T-helper 2 cell (primary cell): ENCODE measurements around the gene EIF2AK3.
"Not testable (repeated sequence)": the region's sequence is repeated elsewhere in the genome, so short reads cannot be mapped to it uniquely, and the experiment has no call there.

Experiments used
- DNase-seq, 5 experiments: peaks; one replicate each; pipeline versions ENCODE4 v3.0.0 to v3.0.0-alpha.2; 2012 to 2022
- total RNA-seq, 2 donors: gene quantifications; one replicate each; lab custom pipeline; 2026; lab: John Stamatoyannopoulos, UW

Gene EIF2AK3
- total RNA-seq: 79.1 to 135 reads per million in 2 donors

DNA sequence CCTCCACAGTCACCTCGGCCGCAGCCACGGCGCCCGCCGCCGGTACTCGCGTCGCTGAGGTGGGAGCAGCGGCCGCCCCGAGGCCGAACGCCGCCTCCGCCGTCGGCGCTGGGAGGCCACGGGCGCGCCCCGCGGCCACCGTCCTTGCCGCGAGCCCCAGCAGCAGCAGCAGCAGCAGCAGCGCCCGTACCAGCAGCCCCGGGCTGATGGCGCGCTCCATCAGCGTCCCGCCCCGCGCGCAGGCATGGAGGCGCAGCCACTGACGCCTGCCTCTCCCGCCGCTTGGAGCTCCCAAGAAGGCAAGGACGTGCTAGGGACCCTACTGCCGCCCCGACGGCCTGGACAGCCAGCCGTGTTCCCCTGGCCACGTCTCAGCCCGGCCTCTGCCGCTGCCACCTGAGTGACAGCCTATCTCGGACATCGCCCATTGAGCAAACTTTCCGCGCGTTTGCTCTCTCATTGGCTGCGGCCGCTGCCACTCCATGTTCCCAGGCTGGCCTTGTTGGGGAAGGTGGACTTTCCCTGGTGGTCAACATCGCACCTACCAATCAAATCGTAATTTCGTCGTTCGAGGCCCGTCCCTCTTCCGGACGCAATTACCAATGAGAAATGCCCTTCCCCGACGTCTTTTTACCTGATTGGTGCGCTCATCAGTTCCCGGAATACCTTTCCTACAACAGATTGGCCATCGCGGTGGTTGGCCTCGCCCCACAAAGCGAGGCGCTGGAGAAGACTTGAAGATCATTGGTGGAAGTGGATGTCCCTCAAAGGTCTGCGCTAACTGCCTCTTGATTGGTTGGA is at the start of gene EIF2AK3:
Gene EIF2AK3, minus strand, starts transcription at position 410 of the 801 bp plus-strand sequence. Its CDS starts 190 bp downstream, at position 220.
- peak; percentile 81 to 100 (median 92) for DNase-seq

DNA sequence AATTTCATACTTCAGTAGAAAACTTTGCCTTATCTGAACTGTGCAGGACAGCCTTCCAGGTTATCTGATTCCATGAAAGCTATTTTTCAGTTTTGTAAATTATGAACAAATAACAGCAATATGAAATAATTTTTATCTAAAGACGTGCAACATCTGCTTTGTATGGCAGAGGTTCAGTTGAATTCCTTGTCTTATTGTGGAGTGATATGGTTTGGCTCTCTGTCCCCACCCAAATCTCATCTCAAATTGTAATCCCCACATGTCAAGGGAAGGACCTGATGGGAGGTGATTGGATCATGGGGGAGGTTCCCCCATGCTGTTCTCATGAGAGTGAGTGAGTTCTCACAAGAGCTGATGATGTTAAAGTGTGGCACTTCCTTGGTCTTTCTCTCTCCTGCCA is 46.1 kb upstream of the EIF2AK3 start:
- DNase-seq: no peak

DNA sequence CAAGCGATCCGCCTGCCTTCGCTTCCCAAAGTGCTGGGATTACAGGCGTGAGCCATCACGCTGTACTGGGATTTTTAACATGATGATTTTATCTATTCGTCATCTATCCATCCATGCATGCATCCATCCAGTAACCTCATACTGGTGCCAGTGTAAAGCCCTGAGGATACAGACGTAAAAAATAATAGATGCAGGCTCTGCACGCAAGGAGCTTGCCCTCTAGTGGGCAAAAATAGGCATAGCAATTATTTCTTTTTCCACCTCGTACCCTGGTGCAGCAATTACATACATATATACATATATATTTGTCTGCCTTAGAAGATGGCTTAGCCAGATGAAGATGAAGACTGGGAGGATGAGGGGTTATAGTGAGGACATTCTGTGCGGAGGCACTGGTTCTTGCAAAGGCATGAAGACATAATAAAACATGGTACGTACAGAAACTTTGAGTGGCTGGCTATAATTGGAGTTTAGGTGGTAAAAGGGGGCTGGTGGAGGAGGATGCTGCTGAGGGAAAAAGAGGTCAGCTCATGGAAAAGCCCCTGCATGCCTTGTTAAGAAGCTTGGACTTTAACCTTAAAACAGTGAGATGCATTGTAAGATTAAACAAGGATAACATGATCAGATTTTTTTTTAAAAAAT is 44.6 kb upstream of the EIF2AK3 start:
- DNase-seq: peak in 2 of 5 experiments; percentile 20 to 57

DNA sequence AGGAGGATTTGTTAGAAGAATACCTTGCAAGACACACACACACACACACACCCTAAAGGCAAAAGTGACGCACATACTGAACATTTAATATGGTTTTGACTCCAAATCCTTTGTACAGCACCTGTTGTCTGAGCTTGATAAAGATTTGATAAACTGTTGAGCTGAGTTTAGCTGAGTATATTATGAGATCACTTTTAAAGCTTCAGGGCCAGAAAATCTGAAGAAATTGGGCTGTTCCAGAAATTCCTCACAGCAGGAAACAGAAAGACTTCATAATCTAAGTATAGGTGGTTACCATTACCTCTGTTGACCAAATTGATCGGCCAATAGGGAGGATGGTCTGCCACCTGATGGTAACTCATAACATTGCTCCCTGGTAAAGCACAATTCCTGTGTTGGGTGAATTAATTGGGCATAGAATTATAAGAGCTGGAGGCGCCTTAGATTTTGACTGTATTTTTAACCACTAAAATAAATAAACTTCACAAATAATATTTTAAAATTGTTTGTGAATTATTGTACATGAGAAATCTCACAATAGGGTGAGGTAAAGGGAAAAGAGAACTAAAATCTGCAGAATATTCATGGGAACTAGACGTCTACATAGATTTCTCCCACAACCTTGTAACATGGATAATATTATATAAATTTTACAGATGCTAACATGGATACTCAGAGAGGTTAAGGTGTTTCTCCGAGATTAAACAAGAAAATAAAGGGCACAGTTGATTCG is 42.4 kb upstream of the EIF2AK3 start:
- peak in 1 of 5 experiments; percentile 44 for DNase-seq

DNA sequence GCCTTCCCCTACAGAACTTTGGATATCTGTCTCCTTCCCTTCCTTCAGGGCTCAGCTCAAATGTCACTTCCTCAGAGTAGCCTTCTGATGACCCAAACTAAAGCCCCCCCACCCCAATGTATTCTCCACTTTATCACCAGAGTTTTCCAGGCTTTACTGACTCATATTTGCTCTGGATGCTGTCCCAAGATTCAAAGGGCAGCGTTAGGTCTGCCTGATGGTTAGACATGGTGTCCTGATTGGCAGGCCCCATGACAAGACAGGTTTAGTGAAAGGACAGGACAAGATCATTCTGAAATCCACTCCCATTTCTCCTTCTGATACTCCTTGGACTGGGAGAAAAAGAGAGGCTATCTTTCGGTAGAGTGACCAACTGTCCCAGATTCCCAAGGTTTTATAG is 41.6 kb upstream of the EIF2AK3 start:
- DNase-seq: no peak

DNA sequence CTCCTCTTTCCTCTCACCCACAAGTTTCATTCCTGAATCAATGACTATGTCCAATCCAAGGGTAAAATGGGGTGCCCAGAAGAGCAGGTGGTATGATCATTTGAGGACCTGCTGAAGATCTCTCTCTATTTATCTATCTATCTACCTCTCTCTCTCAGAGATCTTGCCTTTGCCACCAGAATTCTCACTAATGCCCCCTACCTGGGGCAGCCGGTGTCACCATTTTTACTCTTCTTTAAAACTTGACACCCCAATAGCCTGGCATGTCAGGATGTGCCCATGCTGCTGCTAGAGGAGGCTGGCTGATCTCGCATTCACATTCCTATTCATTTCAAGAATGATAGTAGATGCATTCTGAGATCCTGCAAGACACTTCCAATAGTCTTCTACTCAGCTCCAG is 40.0 kb upstream of the EIF2AK3 start:
- no peak for DNase-seq

DNA sequence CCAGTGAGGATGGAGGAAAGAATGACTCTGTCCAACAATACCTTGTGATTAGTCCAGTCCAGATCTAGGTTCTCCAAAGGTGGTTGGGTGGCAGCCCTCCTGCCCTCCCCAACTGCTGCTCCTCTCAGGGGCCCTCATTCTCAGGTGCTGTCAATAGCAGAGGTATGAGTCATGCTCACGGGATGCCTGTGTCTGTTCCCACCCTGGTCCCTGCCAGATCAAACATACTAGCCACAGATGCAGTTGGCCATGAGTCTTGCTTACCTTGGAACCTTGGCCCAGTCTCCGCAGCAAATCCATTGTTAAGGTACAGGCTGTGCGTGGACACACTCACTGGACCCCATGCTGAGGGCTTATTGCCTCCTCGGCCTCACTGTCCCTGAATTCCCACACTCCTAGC is 39.3 kb upstream of the EIF2AK3 start:
- DNase-seq: no peak

DNA sequence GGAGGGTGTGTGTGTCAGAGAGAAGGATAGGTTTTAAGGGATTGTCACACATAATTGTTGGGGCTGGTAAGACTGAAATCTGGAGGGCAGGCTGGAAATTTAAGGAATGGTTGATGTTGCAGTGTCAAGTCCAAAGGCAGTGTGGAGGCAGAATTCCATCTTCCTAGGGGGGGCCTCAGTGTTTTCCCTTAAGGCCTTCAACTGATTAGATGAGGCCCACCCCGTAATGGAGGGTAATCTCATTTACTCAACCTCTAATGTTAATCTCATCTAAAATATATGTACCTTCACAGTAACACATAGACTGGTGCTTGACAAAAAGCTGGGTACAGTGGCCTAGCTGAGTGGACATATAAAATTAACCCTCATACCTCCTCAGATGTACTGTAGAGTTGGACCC is 33.4 kb upstream of the EIF2AK3 start:
- no peak for DNase-seq

DNA sequence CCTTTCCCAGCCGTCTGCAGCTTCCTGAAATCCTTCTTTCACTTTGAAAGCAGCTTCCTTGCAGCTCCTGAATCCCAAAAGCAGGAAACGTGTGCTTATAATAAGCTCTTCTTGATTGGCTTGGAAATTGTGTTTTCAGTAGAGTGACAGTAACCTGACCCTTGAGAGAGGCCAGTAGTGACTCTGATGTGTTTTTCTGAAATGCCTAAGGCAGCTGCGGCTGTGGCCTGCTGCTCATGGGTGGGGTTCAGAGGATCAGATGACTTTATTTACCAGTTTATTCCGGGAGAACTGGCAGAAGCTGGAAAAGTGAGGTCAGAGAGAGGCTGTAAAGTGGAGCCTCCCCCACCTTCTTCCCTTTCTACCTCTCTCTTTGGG is 32.3 kb upstream of the EIF2AK3 start:
- DNase-seq: no peak

DNA sequence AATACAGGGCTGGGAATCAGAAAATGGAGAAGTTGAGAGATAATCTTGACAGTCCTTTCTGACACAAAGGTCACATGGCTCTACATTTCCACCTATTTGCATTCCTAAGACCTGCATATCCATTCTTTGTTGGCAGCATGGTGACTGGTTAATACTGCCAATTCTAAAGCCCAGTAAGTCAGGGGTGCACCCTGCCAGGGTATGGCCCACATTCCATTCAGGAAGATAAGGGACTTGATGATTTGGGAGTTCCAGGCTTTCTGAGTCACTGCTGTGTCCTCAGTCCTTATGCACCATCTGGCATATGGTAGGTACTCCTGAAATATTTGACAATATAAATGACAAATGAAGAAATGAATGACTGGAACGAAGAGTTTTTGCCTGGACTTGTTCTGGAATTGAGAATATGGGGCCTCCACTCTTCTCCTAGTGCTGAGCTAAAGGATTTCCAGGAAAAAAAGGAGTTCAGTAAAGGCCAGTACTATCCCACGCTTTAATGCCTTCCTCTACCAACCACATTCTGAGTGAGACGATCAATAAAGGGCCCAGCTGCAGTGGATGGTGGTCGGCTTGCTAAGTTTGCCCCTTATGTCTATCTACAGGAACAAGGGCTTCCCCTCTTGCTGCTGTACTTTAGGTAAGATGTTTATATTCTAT is 31.7 kb upstream of the EIF2AK3 start:
- DNase-seq: no peak

DNA sequence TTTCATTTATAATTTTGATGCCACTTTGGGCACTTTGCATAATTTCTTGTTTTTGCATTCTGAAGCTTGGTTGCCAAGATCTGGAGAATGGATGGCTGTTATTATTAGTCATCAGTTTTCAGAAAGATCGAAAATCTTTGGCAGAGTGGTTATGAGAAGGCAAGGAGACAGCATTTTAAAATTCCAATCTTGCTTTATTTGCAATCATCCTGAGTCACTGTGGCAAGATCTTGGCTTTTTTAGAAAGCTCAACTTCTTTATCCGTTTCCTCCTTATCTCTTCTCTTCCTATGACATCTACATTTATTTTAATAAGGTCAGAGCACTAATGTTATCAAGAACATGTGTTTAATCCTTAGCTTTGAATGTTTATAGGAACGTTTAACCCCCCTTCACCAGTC is 31.1 kb upstream of the EIF2AK3 start:
- DNase-seq: no peak

DNA sequence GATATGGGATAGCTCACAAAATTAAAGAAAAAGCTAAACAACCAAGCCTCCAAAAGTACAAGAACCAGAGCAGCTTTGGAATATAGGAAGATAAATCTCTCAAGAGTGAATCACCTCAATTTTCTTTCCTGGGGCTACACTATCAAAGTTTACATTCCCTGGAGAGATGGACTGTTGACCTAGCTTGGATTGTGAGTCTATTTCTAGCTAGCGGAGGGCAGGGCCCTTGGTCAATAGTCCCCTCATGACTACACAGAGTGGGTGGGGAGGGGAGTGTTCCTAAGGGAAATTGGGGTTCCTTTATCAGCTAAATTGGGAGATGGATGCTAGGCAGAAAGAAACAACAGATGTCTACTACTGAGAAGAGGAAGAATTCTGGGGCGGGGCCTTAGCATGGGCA is 29.9 kb upstream of the EIF2AK3 start:
- DNase-seq: no peak

DNA sequence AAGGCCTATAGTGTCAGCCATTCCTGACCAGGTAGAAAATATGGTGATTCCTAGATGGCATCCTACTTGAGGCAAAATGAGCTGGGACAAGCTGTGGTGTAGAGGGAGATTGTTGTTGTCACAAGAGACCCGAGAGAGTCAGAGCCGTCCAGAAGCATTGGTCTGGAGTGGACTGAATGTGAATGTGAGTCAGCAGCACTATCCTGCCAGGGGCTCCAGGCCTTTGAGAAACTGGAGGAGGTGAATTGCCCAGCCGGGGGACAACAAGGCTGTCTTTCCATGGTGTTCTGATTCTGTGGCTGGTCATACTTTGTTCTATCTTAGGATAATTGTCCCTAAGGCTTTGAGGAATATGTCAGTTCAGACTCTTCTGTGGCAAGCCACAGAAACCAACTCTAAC is 29.4 kb upstream of the EIF2AK3 start:
- DNase-seq: no peak

DNA sequence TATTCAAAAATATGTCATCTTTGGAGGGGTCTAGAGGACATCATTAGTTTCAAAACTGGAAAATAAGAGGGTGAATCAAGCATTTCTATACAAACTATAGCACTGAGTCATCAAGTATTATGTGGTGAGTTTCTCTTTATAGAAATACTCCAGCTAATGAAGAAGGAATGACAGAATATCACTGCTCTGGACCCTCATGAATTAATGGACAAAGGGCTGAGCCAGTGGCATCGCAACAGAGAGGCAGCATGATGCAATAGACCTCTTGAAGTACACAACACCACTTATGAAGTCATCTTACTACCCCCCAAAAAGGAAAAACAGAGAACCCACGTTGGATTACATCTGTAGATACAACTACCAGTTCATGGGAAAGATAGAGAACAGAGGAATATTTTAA is 27.4 kb upstream of the EIF2AK3 start:
- DNase-seq: no peak

DNA sequence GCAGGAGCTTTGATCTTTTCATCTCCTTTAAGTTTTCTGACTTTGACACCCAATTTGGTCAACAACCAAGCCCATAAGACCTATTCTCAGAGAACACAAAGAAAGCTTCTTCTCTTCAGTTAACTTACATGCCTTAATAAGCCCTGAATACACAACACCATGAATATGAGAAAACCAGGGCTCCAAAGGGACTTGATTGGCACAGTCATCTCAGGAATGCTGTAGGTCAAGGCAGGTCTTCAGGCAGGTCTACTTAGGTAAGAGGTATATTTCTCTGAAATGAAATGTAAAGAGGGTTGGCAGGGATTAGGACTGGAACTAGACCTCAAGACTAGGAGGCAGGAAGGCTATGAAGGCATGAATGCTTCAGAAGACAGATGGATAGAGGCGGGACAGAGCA is 24.4 kb upstream of the EIF2AK3 start:
- DNase-seq: no peak

DNA sequence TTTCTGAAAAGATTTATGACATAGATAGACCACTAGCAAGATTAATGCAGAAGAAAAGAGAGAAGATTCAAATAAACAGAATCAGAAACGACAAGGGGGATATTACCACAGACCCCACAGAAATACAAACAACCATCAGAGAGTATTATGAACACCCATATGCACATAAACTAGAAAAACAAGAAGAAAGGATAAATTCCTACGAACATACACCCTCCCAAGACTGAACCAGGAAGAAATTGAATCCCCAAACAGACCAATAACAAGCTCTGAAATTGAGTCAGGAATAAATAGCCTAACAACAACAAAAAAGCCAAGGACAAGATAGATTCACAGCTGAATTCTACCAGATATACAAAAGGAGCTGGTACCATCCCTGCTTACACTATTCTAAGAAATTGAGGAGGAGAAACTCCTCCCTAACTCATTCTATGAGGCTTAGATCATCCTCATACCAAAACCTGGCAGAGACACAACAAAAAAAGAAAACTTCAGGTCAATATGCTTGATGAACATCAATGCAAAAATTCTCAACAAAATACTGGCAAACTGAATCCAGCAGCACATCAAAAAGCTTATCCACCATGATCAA is 18.1 kb upstream of the EIF2AK3 start:
- DNase-seq: not testable (repeated sequence)

DNA sequence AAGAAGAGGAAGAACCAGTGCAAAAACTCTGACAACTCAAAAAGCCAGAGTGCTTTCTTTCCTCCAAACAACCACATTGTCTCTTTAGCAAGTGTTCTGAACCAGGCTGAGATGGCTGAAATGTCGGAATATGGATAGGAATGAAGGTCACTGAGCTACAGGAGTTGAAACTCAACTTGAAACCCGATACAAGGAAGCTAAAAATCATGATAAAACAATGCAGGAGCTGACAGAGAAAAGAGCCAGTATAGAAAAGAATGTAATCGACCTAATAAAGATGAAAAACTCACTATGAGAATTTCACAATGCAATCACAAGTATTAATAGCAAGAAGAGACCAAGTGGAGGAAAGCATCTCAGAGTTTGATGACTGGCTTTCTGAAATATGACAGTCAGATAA is 15.0 kb upstream of the EIF2AK3 start:
- DNase-seq: no peak

DNA sequence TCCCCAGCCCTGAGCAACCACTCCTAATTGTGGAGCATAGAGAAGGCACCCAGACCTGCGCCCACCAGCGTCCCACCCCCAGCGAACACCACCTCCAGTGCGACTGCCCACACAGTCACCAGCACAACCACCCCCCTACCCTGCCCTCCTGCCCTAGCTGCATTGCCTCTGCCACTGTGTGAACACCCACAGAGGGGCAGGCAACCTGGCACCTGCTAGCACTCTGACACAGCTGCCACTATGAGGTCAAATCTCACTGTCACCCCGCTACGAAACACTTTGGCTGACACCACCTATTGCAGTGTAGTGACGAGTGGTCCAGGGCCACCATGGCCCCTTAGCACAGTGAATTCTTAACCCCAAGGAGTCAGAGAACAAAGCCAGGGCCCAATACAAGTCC is 14.1 kb upstream of the EIF2AK3 start:
- DNase-seq: no peak

DNA sequence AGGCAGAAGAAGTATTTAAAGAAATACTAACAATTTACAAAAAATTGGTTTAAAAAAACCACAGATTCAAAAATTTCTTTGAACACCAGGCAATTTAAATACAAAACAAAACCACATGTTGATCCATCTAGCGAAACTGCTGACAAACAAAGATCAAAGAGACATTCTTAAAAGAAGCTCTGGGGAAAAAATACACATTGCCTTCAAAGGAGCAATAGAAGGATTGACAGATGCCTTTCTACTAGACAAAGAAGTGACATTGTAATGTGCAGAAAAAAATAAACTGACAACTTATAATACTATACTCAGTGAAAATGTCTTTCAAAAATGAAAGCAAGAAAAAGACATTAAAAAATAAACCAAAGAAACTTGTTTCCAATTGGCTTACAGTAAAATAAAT is 12.6 kb upstream of the EIF2AK3 start:
- peak in 1 of 5 experiments; percentile 63 for DNase-seq

DNA sequence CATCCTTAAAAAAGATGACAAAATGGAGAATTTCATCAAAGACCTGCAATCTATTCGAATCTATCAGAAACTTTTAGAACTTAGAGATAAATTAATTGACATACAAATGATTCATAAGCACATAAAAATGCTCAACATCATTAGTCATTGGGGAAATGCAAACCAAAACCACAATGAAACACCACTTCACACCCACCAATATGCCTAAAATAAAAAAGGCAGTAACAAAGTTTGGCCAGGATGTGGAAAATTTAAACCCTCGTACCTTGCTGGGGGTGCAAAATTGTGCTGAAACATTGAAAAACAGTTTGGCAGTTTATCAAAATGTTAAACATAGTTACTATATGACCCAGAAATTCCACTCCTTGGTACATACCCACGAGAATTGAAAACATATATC is 11.5 kb upstream of the EIF2AK3 start:
- DNase-seq: peak in 2 of 5 experiments; percentile 20 to 72

DNA sequence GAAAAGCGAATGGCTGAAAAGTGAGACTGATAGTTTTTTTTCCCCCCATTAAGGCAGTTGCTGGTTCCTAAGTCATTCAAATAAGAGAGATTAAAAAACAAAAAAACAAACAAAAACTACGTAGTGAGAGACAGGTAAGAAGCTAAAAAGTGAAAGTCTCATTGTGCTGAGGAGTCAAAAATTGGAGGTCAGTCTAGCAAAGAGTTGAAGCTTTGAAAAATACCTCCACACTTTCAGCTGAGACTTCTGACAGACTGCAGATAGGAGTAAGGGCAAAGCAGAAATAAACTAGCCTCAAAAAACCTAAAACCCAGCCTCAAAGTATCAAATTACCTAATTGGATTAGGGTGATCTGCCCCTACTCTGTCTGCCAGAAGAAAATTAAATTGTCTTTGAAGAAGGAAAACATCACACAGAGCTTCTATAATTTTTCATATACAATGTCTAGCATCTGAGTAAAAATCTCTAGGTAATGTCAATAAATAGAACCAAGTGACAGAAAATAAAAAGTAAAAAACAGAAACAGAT is 10.9 kb upstream of the EIF2AK3 start:
- no peak for DNase-seq

DNA sequence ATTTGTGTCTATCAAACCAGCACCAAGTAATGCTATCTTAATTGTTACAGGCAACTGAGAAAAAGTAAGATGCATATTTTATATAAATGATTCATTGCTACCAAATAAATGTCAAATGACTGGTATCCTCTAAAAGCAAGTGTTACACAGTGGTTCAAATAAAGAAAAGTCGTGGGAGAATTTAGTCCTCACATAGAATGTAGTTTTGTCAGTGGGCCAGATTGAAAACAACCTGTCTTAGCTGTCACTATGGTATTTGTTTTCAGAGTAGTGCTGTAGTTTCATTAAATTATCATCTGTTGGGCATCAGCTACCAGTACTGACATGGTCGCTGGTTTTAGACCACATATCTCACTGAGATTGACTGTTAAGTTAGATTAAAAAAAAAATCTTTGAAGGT is 10.2 kb upstream of the EIF2AK3 start:
- DNase-seq: peak in 1 of 5 experiments; percentile 30
